OCI-LY7 (cell line): Measurements from ENCODE around the gene VMAC. TPM values are rescaled to one million over a fixed set of nuclear protein-coding genes. Genes with fewer than 3 reads are reported as not detected.

Experiments used
- BruUV-seq: library from RNA; stranded (reverse); fragments of 400-500 nt; replicated peaks from 2 replicates; lab custom pipeline; 2021; lab: Mats Ljungman, UMichigan
- CTCF ChIA-PET: fragments of 300-600 bp; sonication (Branson Sonifier 250); formaldehyde crosslinking; loops from one replicate; lab custom pipeline; 2022; ENCODE audit warnings: antibody characterized with exemption; ENCODE audit not compliant: unreplicated experiment; lab: Charles Lee
- POLR2A ChIA-PET: fragments of 300-600 bp; sonication (Branson Sonifier 250); formaldehyde crosslinking; loops from one replicate; lab custom pipeline; 2022; ENCODE audit warnings: antibody characterized with exemption; lab: Charles Lee
- DNase-seq: peaks from one replicate; pipeline ENCODE4 v3.0.0-alpha.2; 2015; ENCODE audit warnings: low spot score
- H2AFZ ChIP-seq: fragments of 200-600 bp; sonication (generic), shearing (Covaris generic); 2 replicates; pipeline ENCODE4 v1.6.1; 2014; ENCODE audit warnings: mild to moderate bottlenecking, antibody characterized with exemption, low read length, moderate library complexity
- H3K27ac ChIP-seq: fragments of 200-600 bp; sonication (generic); 2 replicates; pipeline ENCODE4 v1.5.1; 2014; ENCODE audit warnings: mixed run types, low read depth, mild to moderate bottlenecking, moderate library complexity, low read length, inconsistent platforms; ENCODE audit not compliant: poor library complexity, severe bottlenecking
- H3K36me3 ChIP-seq: fragments of 200-600 bp; sonication (generic); 2 replicates; pipeline ENCODE4 v1.6.1; 2014; ENCODE audit warnings: mild to moderate bottlenecking, antibody characterized with exemption, low read length, moderate library complexity, mixed read lengths; ENCODE audit not compliant: insufficient read depth
- H3K4me1 ChIP-seq: fragments of 200-600 bp; sonication (generic); 2 replicates; pipeline ENCODE4 v1.5.1; 2014; ENCODE audit warnings: mild to moderate bottlenecking, low read length; ENCODE audit not compliant: insufficient read depth, poor library complexity, severe bottlenecking
- H3K4me2 ChIP-seq: fragments of 200-600 bp; sonication (generic); 2 replicates; pipeline ENCODE4 v1.6.1; 2014; ENCODE audit warnings: mild to moderate bottlenecking, low read length
- H3K4me3 ChIP-seq: fragments of 200-600 bp; sonication (generic); 2 replicates; pipeline ENCODE4 v1.5.1; 2014; ENCODE audit warnings: mild to moderate bottlenecking, low read depth, low read length; ENCODE audit not compliant: poor library complexity, severe bottlenecking
- H3K79me2 ChIP-seq: fragments of 200-600 bp; sonication (generic); 2 replicates; pipeline ENCODE4 v1.6.1; 2016; ENCODE audit warnings: low read depth, mild to moderate bottlenecking, low read length, moderate library complexity, mixed read lengths; ENCODE audit not compliant: insufficient read depth
- H3K9me2 ChIP-seq: fragments of 200-600 bp; sonication (generic); 2 replicates; pipeline ENCODE4 v1.6.1; 2016; ENCODE audit warnings: mild to moderate bottlenecking, low read length, mixed read lengths; ENCODE audit not compliant: insufficient read depth
- H3K9me3 ChIP-seq: fragments of 200-600 bp; sonication (generic); 2 replicates; pipeline ENCODE4 v1.6.1; 2014; ENCODE audit warnings: mild to moderate bottlenecking, mixed run types, low read length, mixed read lengths
- H4K20me1 ChIP-seq: fragments of 200-600 bp; sonication (generic); 2 replicates; pipeline ENCODE4 v1.6.1; 2014; ENCODE audit warnings: mild to moderate bottlenecking, antibody characterized with exemption, low read length, moderate library complexity, mixed read lengths; ENCODE audit not compliant: insufficient read depth
- CTCF ChIP-seq: fragments of 200-600 bp; sonication (generic); conservative IDR thresholded peaks from 2 replicates; pipeline ENCODE4 v1.5.1; 2014; ENCODE audit warnings: mild to moderate bottlenecking, antibody characterized with exemption, low read length, moderate library complexity, mixed read lengths
- EZH2phosphoT487 ChIP-seq: fragments of 200-600 bp; sonication (generic); IDR thresholded peaks from 2 replicates; pipeline ENCODE4 v1.6.1; 2018; ENCODE audit warnings: low read depth, borderline replicate concordance, mild to moderate bottlenecking, mixed run types, antibody characterized with exemption, low read length, moderate library complexity, mixed read lengths
- intact Hi-C: fragments of 100-400 bp; cut with micrococcal nuclease; formaldehyde crosslinking; loops from one replicate; pipeline ENCODE4 v1.10.0; 2022; ENCODE audit not compliant: unreplicated experiment
- total RNA-seq, 2 experiments: library from RNA; depleted of rRNA in 1 of 2; stranded (reverse); fragments of >200 nt in 1 of 2; shearing (Covaris generic) in 1 of 2; gene quantifications; 2 replicates each; pipeline ENCODE4 v1.2.3, GENCODE V29; 2014 to 2022

Gene VMAC
- total RNA-seq, 2 experiments from 2014 or later: 6.0 to 6.8 TPM

DNA sequence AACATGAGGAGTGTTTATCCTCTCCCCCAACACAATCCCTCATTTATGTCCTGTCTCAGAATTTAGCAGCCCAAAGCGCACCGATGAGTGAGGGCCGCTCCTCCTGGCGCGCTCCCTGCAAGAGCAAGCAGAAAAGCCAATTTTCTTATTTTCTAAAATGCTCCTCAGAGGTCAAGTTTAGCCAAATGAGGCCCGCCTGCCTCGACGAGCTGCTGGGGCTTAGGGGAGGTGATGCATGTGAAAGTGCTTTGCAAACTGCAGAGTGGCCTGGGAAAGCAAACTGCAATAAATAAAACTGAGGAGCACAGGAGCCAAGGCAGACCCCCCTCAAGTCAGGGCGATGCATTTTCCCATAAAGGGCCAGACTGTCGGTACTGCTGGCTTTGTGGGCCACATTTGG, 38.4 kb downstream of the VMAC start:
- Histone ChIP-seq H3K27ac (no peak overlapping the region), H3K9me3 (no peaks in the 10 kb centered on the region), H3K79me2 (peaks cover 34% of the 10 kb centered on the region; the same call in 1 of the 2 replicates), H3K36me3 (peaks cover 57% of the 10 kb centered on the region), H3K9me2 (no peaks in the 10 kb centered on the region), H3K4me3 (no peak overlapping the region), H3K4me1 (peaks cover 9% of the 10 kb centered on the region), H4K20me1 (no peaks in the 10 kb centered on the region), H3K4me2 (no peak overlapping the region), H2AFZ (no peak overlapping the region)
- intact Hi-C loops: no loop called here
- no TSS peak for BruUV-seq
- TF ChIP-seq CTCF (no peak), EZH2phosphoT487 (no peak)
- DNase-seq: no peak
- CTCF ChIA-PET: no interaction called here
- POLR2A ChIA-PET: interaction anchor here (0.7 to 1.9 kb wide), 2 partner anchors 8 to 163 kb away, joined by 7 to 8 read pairs; no protein-coding TSS in a partner anchor

GRCh38 chr19:5943623-5944022, 39.0 kb downstream of the VMAC start:
- Histone ChIP-seq H2AFZ (no peak overlapping the region), H3K4me2 (no peak overlapping the region), H3K27ac (no peak overlapping the region), H3K36me3 (peaks cover 58% of the 10 kb centered on the region), H3K4me3 (no peak overlapping the region), H3K79me2 (peaks cover 40% of the 10 kb centered on the region; the same call in 1 of the 2 replicates), H4K20me1 (no peaks in the 10 kb centered on the region), H3K4me1 (peaks cover 14% of the 10 kb centered on the region), H3K9me2 (no peaks in the 10 kb centered on the region), H3K9me3 (no peaks in the 10 kb centered on the region)
- no peak for TF ChIP-seq EZH2phosphoT487
- TF ChIP-seq CTCF: no peak
- no peak for DNase-seq
- POLR2A ChIA-PET: interaction anchor here (1.9 kb wide), 1 partner anchor 8 kb away, joined by 7 read pairs; no protein-coding TSS in a partner anchor
- CTCF ChIA-PET: no interaction called here
- intact Hi-C loops: no loop called here
- BruUV-seq: no TSS peak

- H3K9me3 ChIP-seq: no peaks in the 10 kb centered on the region
- intact Hi-C loops: no loop called here
- H4K20me1 ChIP-seq: no peaks in the 10 kb centered on the region
- H3K79me2 ChIP-seq: peaks cover 72% of the 10 kb centered on the region
- ChIA-PET POLR2A (no interaction called here), CTCF (no interaction called here)
- H3K9me2 ChIP-seq: no peaks in the 10 kb centered on the region
- peaks cover 51% of the 10 kb centered on the region; the same call in 1 of the 2 replicates for H3K36me3 ChIP-seq
- no peak overlapping the region for H3K27ac ChIP-seq
- no TSS peak for BruUV-seq
- no peak overlapping the region for H3K4me3 ChIP-seq
- H2AFZ ChIP-seq: no peak overlapping the region
- peaks cover 53% of the 10 kb centered on the region for H3K4me1 ChIP-seq
- H3K4me2 ChIP-seq: no peak overlapping the region
- no peak for DNase-seq
- no peak for TF ChIP-seq EZH2phosphoT487
- TF ChIP-seq CTCF: no peak
Observed at GRCh38 chr19:5947435-5947834, 42.8 kb downstream of the VMAC start.
